Measurements from ENCODE around the gene MARCHF6.
A peak's percentile ranks its signal among the peaks of the same experiment; 100 is the strongest.

The MARCHF6 gene

DNA sequence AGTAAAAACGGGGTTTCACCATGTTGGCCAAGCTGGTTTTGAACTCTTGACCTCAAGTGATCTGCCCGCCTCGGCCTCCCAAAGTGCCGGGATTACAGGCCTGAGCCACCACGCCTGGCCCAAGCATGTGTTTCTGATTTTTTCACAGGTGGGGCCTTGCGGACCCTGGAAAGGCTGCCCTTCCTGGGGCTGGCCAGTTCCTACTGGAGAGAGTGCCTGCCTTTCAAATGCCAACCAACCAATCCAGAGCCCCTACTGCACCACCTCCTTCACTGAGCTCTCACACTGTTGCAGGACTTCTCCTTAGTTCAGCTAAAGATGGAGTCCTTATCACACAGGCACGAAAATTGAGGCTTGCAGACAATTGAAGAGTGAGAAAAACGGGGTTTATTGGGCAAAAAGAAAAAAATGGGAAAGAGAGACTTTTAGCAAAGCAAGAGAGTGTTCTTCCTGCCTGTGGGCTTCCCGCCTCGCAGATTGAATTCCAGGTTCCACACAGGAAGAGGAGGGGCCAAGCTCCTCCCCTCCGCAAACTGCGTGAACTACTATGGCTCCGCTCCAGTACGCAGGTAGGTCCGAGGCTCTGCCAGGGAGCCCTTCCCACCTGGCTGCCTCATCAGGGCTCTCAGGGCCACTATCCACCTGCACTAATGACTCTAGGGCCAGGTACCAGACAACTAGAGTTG is 37.5 kb upstream of the MARCHF6 start:
- H3K36me3 Mint-ChIP-seq (ENCODE audit: low read depth) = no peaks in the 10 kb centered on the region
- no peak overlapping the region for H3K27ac Mint-ChIP-seq
- peaks cover 1% of the 10 kb centered on the region for H3K4me1 Mint-ChIP-seq
- no peak overlapping the region for H3K4me3 Mint-ChIP-seq
- no peaks in the 10 kb centered on the region for H3K9me3 Mint-ChIP-seq
- H3K27me3 Mint-ChIP-seq = no peaks in the 10 kb centered on the region
- DNase-seq (no peak), ATAC-seq (no peak)

DNA sequence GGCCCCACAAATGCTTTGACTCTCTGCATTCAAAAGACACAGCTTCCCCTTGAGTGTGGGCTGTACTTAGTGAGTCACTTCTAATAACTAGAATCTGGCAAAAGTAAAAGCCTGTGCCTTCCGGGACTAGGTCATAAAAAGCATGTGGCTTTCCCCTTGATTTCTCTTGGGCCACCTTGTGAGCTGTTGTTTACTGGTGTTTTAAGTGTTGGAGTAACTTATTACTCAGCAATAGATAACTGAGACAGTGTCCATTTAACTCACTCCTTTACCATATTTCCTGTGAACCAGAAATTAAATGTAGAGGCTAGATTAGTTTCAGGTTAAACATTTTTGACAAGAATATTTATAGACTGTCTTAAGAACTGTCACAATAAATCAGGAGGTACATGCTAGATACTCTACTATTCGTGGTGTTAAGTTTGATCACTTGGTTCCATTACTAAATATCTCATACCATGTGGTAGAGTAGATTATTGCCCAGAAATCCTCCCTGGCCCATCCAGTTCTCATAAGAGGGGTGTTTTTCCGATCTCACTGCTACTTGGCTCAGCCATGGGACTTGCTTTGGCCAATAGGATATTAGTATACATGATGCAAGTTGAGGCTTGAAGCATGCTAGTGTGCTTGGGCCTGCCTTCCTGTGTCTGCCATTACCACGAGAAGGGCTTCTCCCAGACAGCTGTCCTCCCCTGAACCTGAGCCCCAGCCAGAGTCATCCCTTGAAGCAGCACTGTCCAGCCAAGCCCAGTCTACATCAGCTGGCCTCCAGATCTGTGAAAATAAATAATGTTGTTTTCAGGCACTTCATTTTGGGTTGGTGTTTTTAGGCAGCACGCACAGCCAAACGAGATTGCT is 35.4 kb upstream of the MARCHF6 start:
- Mint-ChIP-seq H3K27me3 (no peaks in the 10 kb centered on the region), H3K36me3 (ENCODE audit: low read depth) (no peaks in the 10 kb centered on the region), H3K4me3 (no peak overlapping the region), H3K9me3 (no peaks in the 10 kb centered on the region), H3K27ac (no peak overlapping the region), H3K4me1 (no peaks in the 10 kb centered on the region)
- DNase-seq (no peak), ATAC-seq (peak; percentile 49)

DNA sequence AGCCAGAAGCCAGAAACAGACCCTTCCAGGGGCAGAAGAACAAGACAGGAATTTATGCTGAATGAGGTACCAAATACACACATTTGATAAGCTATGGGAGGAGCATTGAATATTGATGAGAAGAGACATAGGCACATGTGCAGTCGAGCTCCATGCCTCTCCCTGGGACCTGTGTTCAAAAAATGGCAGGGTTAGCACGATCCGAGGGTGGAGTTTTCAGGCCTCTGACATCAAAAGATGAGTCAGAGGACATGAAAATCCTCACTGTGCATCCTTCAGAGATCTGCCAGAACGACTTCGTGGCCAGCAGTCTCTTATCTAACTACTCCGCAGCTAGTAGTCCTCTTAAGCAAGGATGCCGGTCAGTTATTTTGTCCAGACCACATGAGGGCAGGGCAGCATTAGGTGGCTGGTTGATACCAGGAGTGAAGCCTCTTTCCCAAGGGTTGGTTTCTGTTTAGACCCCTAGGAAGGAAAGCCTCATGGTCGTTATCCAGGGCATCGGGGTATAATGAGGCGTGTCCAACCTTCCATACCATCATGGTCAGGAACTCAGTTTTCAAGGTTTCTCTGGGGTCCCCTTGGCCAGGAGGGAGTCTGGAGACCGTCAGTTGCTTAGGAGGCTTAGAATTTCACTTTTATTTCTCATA is 34.2 kb upstream of the MARCHF6 start:
- Mint-ChIP-seq H3K9me3 (no peaks in the 10 kb centered on the region), H3K4me3 (no peak overlapping the region), H3K4me1 (no peaks in the 10 kb centered on the region), H3K27me3 (no peaks in the 10 kb centered on the region), H3K36me3 (ENCODE audit: low read depth) (no peaks in the 10 kb centered on the region), H3K27ac (no peak overlapping the region)
- DNase-seq (no peak), ATAC-seq (no peak)

DNA sequence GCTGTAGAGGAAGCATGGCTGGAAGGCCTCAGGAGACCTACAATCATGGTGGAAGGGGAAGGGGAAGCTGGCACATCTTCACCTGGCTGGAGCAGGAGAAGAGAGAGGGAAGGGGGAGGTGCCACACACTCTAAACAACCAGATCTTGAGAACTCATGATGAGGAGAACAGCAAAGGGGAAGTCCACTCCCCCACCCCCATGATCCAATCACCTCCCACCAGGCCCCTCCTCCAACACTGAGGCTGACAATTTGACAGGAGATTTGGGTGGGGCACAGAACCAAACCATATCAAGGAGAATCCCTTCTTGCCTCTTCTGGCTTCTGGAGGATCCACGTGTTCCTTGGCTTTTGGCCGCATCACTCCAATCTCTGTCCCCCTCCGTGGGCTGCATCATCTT is 32.7 kb upstream of the MARCHF6 start:
- Mint-ChIP-seq H3K27ac (no peak overlapping the region), H3K4me1 (no peaks in the 10 kb centered on the region), H3K36me3 (ENCODE audit: low read depth) (no peaks in the 10 kb centered on the region), H3K27me3 (no peaks in the 10 kb centered on the region), H3K9me3 (no peaks in the 10 kb centered on the region), H3K4me3 (no peak overlapping the region)
- ATAC-seq (no peak), DNase-seq (no peak)

GRCh38 chr5:10321882-10322281 is 31.6 kb upstream of the MARCHF6 start:
- DNase-seq = no peak
- ATAC-seq = no peak
- H3K36me3 Mint-ChIP-seq (ENCODE audit: low read depth) = no peaks in the 10 kb centered on the region
- no peaks in the 10 kb centered on the region for H3K9me3 Mint-ChIP-seq
- H3K4me1 Mint-ChIP-seq = no peaks in the 10 kb centered on the region
- H3K4me3 Mint-ChIP-seq = no peak overlapping the region
- no peak overlapping the region for H3K27ac Mint-ChIP-seq
- no peaks in the 10 kb centered on the region for H3K27me3 Mint-ChIP-seq

- Mint-ChIP-seq H3K27ac (no peak overlapping the region), H3K4me3 (no peak overlapping the region)
These were observed 29.7 kb upstream of the MARCHF6 start for GRCh38 chr5:10323588-10324488.

DNA sequence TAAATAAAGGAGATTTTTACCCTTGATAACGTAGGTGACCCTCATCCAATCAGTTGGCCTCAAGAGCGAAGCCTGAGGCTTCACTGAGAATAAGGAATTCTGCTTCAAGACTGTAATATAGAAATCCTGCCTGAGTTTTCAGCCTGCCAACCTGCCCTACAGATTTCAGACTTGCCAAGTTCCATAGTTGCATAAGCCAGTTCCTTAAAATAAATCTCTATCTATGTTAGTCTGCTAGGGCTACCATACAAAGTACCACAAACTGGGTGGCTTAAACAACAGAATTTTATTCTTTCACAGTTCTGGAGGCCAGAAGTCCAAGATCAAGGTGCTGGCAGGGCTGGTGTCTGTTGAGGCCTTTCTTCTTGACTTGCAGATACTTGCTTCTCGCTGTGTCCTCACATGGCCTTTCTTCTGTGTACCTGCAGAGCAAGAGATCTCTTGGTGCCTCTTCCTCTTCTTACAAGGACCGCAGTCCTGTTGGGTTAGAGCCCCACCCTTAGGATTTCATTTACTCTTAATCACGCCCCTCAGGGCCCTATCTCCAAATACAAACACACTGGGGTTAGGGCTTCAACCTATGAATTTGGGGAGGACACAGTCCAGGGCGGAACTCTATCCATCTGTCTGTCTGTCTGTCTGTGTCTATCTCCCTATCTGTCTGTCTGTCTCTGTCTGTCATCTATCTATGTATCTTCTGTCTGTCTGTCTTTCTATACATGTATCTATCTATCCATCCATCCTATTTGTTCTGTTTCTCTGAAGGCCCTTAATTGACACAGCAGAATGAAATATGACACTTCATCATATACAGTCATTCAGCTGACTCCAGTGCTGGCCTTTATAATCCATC is 28.8 kb upstream of the MARCHF6 start:
- ATAC-seq (no peak), DNase-seq (no peak)
- no peaks in the 10 kb centered on the region for H3K27me3 Mint-ChIP-seq
- no peak overlapping the region for H3K27ac Mint-ChIP-seq
- no peaks in the 10 kb centered on the region for H3K36me3 Mint-ChIP-seq (ENCODE audit: low read depth)
- H3K4me1 Mint-ChIP-seq = no peaks in the 10 kb centered on the region
- H3K4me3 Mint-ChIP-seq = no peak overlapping the region
- H3K9me3 Mint-ChIP-seq = no peaks in the 10 kb centered on the region

More at GRCh38 chr5:10323588-10324488, 29.7 kb upstream of the MARCHF6 start:
- H3K4me1 Mint-ChIP-seq = no peaks in the 10 kb centered on the region
- H3K27me3 Mint-ChIP-seq = no peaks in the 10 kb centered on the region
- no peaks in the 10 kb centered on the region for H3K36me3 Mint-ChIP-seq (ENCODE audit: low read depth)
- no peaks in the 10 kb centered on the region for H3K9me3 Mint-ChIP-seq
- DNase-seq (no peak), ATAC-seq (no peak)

- Mint-ChIP-seq H3K4me3 (no peak overlapping the region), H3K4me1 (peaks cover 2% of the 10 kb centered on the region), H3K36me3 (ENCODE audit: low read depth) (no peaks in the 10 kb centered on the region), H3K27ac (no peak overlapping the region), H3K9me3 (no peaks in the 10 kb centered on the region), H3K27me3 (peaks cover 19% of the 10 kb centered on the region)
- DNase-seq = no peak
- no peak for ATAC-seq
These were observed 25.2 kb upstream of the MARCHF6 start for GRCh38 chr5:10328323-10328722.

GRCh38 chr5:10329446-10329819 is 24.1 kb upstream of the MARCHF6 start:
- peaks cover 25% of the 10 kb centered on the region for H3K27me3 Mint-ChIP-seq
- no peak for DNase-seq
- no peak for ATAC-seq
- peaks cover 5% of the 10 kb centered on the region for H3K4me1 Mint-ChIP-seq
- H3K4me3 Mint-ChIP-seq = no peak overlapping the region
- H3K9me3 Mint-ChIP-seq = no peaks in the 10 kb centered on the region
- H3K27ac Mint-ChIP-seq = no peak overlapping the region
- H3K36me3 Mint-ChIP-seq (ENCODE audit: low read depth) = no peaks in the 10 kb centered on the region

GRCh38 chr5:10329820-10330481 is 23.5 kb upstream of the MARCHF6 start:
- Mint-ChIP-seq H3K36me3 (ENCODE audit: low read depth) (no peaks in the 10 kb centered on the region), H3K27ac (no peak overlapping the region)
- no peak for ATAC-seq

DNA sequence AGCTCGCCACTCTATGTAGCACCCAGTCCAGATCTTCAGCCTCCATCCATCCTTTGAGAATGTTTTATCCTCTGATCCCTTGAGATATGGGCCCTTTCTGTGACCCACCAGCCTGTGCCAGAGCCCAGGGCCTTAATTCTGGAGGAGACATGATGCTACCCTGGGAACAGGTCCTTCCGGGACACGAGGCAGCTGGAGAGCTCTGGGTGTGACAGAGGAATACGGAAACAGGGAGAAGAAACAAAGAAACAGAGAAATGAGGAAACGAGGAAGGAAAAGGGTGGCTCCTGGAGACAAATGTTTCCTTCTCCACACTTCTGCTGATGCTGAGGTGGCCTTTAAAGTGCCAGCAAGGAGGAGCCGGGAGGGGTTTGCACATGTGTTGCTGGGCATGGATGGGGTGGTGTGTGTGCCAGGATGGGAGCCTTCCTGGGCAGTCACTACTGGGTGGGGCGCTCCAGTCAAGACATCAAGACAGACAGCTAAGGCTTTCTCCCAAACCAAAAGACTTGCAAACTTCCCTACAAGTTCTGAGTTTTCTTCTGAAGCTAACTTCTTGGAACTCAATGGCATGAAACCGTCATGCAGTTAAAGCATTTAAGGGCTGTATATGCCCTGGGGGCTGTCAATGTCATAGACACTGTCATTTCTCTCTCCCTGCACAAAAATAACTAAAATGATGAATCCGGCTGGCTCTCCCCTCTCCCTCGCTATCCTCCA is 22.8 kb upstream of the MARCHF6 start:
- no peak for DNase-seq
- no peak overlapping the region for H3K27ac Mint-ChIP-seq
- H3K4me3 Mint-ChIP-seq = no peak overlapping the region
- H3K9me3 Mint-ChIP-seq = no peaks in the 10 kb centered on the region
- ATAC-seq = no peak
- H3K36me3 Mint-ChIP-seq (ENCODE audit: low read depth) = no peaks in the 10 kb centered on the region
- H3K27me3 Mint-ChIP-seq = peaks cover 34% of the 10 kb centered on the region
- peaks cover 5% of the 10 kb centered on the region for H3K4me1 Mint-ChIP-seq

More at GRCh38 chr5:10329820-10330481, 23.5 kb upstream of the MARCHF6 start:
- H3K27me3 Mint-ChIP-seq = peaks cover 30% of the 10 kb centered on the region
- H3K9me3 Mint-ChIP-seq = no peaks in the 10 kb centered on the region
- H3K4me1 Mint-ChIP-seq = peaks cover 5% of the 10 kb centered on the region
- DNase-seq = no peak
- H3K4me3 Mint-ChIP-seq = no peak overlapping the region

- H3K27ac Mint-ChIP-seq = no peak overlapping the region
- no peaks in the 10 kb centered on the region for H3K36me3 Mint-ChIP-seq (ENCODE audit: low read depth)
- H3K4me1 Mint-ChIP-seq = peaks cover 5% of the 10 kb centered on the region
- peaks cover 35% of the 10 kb centered on the region for H3K27me3 Mint-ChIP-seq
- DNase-seq (no peak), ATAC-seq (no peak)
- H3K9me3 Mint-ChIP-seq = no peaks in the 10 kb centered on the region
- H3K4me3 Mint-ChIP-seq = no peak overlapping the region
These were observed 22.1 kb upstream of the MARCHF6 start for GRCh38 chr5:10331341-10331796.

All from activated naive CD8-positive, alpha-beta T cell treated with anti-CD3 and anti-CD28 coated beads, Interleukin-2, amount 50 U/mL, for 24 hours (primary cell).